ENCODE data around the gene OBSL1.

DNA sequence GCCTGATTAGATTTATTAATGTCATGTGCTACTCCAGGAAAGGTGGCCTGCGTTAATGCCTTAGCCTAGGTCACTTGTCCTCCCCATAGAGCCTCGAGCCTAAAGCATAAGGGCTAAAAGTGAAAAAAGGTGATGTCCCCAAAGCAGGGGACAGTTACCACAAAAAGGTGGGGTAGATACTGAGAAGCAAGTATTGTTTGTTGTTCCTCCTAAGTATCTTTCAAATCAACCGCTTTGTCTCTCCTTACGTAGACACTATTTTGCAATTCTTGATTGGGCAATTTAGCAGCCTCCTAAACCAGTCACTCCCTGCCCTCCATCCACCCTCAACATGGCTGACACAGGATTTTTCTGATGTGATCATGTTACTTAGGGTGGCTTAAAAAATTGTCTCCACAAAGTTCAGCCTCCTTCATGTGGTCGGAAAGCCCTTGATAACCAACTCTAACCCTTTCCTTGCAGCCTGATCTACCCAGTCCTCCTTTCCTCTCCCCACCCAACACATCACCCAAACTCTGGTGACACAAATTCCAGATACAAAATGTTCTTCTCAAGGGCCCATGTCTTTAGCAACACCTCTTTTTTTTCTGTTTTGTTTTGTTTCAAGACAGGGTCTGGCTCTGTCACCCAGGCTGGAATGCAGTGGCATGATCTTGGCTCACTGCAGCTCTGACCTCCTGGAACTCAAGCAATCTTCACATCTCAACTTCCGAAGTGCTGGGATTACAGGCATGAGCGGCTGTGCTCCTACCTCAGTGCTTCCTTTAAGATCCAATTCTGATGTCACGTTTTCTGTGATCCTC, 7.7 kb upstream of the OBSL1 start:
- TF ChIP-seq RFX5 (IDR thresholded peaks at IDR 0.05; ENCODE audit: low read depth, low read length) (no peak), MAZ (IDR thresholded peaks at IDR 0.05; ENCODE audit: borderline replicate concordance, low read depth, low read length) (no peak), POLR2A (IDR thresholded peaks at IDR 0.05; ENCODE audit: low read depth, low read length) (no peak)
- TF ChIP-seq, protein P1, sequence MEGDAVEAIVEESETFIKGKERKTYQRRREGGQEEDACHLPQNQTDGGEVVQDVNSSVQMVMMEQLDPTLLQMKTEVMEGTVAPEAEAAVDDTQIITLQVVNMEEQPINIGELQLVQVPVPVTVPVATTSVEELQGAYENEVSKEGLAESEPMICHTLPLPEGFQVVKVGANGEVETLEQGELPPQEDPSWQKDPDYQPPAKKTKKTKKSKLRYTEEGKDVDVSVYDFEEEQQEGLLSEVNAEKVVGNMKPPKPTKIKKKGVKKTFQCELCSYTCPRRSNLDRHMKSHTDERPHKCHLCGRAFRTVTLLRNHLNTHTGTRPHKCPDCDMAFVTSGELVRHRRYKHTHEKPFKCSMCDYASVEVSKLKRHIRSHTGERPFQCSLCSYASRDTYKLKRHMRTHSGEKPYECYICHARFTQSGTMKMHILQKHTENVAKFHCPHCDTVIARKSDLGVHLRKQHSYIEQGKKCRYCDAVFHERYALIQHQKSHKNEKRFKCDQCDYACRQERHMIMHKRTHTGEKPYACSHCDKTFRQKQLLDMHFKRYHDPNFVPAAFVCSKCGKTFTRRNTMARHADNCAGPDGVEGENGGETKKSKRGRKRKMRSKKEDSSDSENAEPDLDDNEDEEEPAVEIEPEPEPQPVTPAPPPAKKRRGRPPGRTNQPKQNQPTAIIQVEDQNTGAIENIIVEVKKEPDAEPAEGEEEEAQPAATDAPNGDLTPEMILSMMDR (conservative IDR thresholded peaks at IDR 0.05; ENCODE audit: low read depth, low read length), result no peak
- TF ChIP-seq, protein P2, sequence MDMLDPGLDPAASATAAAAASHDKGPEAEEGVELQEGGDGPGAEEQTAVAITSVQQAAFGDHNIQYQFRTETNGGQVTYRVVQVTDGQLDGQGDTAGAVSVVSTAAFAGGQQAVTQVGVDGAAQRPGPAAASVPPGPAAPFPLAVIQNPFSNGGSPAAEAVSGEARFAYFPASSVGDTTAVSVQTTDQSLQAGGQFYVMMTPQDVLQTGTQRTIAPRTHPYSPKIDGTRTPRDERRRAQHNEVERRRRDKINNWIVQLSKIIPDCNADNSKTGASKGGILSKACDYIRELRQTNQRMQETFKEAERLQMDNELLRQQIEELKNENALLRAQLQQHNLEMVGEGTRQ (IDR thresholded peaks at IDR 0.05; ENCODE audit: low read depth, low read length), result no peak
